Stimulated activated naive B cell treated with anti-CD40 and anti-IgM and Interleukin-4, amounts not matched to agents 10 μg/mL and 1 μg/mL and 100 μg/mL, for 72 hours (primary cell): Measurements from ENCODE around the gene ALPP.
"Not testable (repeated sequence)": the region's sequence is repeated elsewhere in the genome, so short reads cannot be mapped to it uniquely, and the experiment has no call there.

ENCODE experiments used
- ATAC-seq, 2 donors: fragments of 150-1000 bp; cut with Tn5 transposase; replicated peaks; 2 replicates each; pipeline ENCODE4 v1.10.0; 2021; ENCODE audit warnings: moderate library complexity in 1 of 2
- DNase-seq: peaks from one replicate; pipeline ENCODE4 v3.0.0; 2021
- H3K27ac Mint-ChIP-seq: one replicate; pipeline ENCODE4 v1.8.0; 2022; ENCODE audit warnings: mild to moderate bottlenecking, mixed read lengths
- H3K27me3 Mint-ChIP-seq, 2 donors: one replicate each; pipeline ENCODE4 v1.8.0; 2022; ENCODE audit warnings: mixed read lengths in 2 of 2
- H3K36me3 Mint-ChIP-seq, 2 donors: one replicate each; pipeline ENCODE4 v1.8.0; 2022; ENCODE audit warnings: mixed read lengths in 2 of 2, mild to moderate bottlenecking in 1 of 2
- H3K4me1 Mint-ChIP-seq, 2 donors: one replicate each; pipeline ENCODE4 v1.8.0; 2022; ENCODE audit warnings: mixed read lengths in 2 of 2, mild to moderate bottlenecking in 1 of 2
- H3K4me3 Mint-ChIP-seq, 2 donors: one replicate each; pipeline ENCODE4 v1.8.0; 2022; ENCODE audit warnings: mild to moderate bottlenecking in 2 of 2, mixed read lengths in 2 of 2, moderate library complexity in 1 of 2
- H3K9me3 Mint-ChIP-seq, 2 donors: one replicate each; pipeline ENCODE4 v1.8.0; 2022; ENCODE audit warnings: mixed read lengths in 2 of 2, mild to moderate bottlenecking in 1 of 2

ALPP gene

DNA sequence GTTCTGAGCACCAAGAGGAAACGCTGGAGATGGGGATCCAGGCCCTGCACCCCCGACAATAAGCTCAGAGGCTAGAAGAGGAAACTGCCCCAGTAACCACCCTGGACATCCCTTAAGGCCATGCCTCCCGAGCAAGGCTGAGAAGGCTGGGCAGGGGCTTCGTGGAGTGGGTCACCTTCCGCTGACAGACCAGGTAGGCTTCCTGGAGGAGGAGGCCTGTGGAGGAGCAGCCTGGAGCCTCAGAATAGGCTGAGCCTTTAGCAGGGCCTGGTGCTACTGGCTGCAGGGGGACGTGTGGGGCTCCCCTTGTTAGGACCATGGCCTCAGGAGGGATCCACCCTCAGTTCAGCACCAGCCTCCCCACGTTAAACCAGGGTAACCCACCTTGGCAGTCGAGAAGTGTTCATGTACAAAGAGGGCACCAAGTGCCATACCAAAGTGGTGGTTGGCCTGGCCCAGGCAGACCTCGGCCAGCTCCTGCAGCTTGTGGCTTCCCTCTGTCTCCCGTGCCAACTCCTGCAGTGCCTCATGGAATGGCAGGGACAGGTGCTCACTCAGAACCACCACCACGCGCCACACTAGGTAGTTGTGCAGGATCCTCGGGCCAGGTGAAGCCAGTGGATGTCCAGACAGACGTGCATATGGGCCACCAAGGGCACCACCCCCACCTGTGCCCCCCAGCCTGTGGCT, 28.5 kb upstream of the ALPP start:
- Mint-ChIP-seq H3K4me3 (no peak overlapping the region), H3K36me3 (no peaks in the 10 kb centered on the region), H3K27me3 (peaks cover 35 to 60% of the 10 kb centered on the region in 2 donors), H3K4me1 (peaks cover 0 to 4% of the 10 kb centered on the region in 2 donors), H3K27ac (peak overlapping the region; percentile 42), H3K9me3 (no peaks in the 10 kb centered on the region)
- DNase-seq (no peak), ATAC-seq (no peak)

DNA sequence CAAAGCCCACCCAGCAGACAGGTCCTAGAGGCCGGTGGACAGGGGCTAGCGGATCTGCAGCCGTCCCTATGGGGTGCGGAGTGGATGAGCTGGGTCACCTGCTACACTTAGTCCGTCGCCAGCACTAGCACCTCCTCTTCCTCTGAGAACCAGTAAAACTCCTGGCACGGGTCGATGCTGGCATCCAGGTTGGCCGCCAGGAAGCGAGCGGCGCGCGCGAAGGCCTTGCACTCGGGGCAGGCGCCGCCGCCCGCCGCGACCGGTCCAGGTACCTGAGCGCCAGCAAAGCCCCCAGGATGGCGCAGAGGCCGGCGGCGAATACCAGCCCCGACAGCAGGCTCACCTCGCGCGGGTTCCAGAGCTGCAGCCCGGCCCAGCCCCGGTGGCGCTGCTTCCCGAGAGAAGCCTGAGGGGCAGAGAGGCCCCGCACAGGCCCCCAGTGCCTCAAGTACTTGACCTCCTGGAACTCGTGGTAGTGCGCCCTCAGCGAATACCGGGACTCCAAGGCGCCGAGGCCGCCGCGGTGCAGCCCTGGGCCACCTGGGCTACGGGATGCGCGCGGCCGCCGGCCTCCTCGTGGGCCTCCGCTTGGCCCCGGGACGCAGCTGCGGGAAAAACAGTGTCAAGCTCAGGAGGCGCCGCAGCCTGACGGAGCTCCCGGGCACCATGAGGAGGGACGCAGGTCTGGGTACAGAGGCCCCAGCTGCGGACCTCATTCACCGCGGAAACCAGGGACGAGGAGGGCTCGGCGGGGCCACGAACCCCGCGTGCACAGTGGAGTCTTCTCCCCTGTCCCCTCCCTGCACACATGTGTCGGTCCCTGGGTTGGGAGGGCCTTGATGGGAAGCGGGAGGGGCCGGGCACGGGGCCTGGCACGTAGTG, 27.5 kb upstream of the ALPP start:
- Mint-ChIP-seq H3K4me3 (no peak overlapping the region), H3K36me3 (no peaks in the 10 kb centered on the region), H3K9me3 (no peaks in the 10 kb centered on the region), H3K4me1 (peaks cover 0 to 4% of the 10 kb centered on the region in 2 donors), H3K27me3 (peaks cover 38 to 63% of the 10 kb centered on the region in 2 donors), H3K27ac (no peak overlapping the region)
- ATAC-seq: no peak
- DNase-seq: no peak

DNA sequence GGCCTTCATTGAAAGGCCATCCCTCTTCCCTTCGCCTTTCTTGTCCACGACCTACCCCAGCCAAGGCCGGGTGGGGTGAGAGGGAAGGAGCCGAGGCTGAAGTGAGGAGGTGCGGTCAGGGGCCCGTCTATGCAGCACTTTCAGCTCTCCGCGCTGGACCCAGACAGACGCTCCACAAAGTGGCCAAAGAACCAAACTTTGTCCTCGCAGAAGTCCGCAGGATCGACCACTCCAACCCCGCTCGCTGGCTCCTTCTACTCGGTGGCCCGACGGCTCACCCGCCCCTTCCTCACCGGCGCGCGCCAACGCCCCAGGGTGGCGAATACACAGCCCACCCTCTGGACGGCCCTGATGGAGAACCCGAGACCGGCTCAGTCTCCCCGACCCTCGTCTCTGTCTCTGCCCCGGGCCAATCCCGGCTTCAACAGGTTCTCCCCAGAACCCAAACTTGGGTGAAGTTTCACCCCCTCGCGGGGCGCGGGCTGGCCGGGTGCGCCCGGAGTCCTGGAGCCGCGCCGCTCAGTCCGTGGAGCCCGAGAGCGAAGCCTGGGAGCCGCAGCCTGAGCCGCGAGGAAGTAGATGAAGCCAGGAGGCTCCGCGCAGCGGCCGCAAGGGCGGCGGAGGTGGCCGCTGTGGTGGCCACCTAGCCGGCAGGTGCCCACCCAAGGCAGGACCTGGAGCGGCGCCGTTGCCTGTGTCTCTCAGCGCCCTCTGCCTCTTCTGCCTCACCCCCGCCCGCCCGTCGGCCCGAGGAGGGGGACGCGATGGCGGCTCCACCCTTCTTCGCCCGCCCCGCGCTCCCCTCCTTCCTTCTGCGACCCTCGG, 26.7 kb upstream of the ALPP start:
- DNase-seq: no peak
- Mint-ChIP-seq H3K36me3 (no peaks in the 10 kb centered on the region), H3K4me1 (peaks cover 0 to 4% of the 10 kb centered on the region in 2 donors), H3K4me3 (peak overlapping the region in 1 of 2 donors; percentile 43), H3K27ac (no peak overlapping the region), H3K9me3 (peaks cover 1 to 3% of the 10 kb centered on the region in 2 donors), H3K27me3 (peaks cover 43 to 72% of the 10 kb centered on the region in 2 donors)
- no peak for ATAC-seq

DNA sequence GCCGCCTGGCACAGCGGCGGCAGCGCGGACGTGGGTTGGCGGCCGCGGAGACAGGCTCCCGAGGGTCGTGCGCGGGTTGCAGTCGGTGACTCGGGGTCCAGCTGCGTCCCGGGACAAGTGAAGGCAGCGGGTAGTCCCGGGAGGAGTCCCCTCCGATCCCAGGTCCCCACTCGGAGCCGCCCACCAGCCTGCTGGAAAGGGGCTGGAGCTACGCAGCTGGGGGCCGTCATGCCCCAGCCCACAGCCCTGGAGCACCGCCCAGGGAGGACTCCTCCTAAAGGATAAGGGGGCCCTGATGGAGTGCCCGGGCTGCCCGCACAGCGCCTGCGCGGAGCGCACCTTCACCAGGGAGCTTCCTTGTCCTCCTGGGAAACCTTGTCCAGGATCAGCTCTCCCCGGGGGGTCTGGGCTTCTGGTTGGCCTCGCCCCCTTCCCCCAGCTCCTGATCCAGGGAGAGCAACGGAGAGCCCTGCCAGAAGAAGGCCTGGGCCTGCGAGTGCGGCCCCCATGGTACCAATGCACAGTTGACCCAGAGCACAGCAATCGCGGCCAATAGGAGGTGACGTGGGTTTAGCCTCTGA, 25.9 kb upstream of the ALPP start:
- Mint-ChIP-seq H3K9me3 (peaks cover 3 to 4% of the 10 kb centered on the region in 2 donors), H3K36me3 (no peaks in the 10 kb centered on the region), H3K27me3 (peaks cover 43 to 73% of the 10 kb centered on the region in 2 donors), H3K4me1 (peaks cover 0 to 4% of the 10 kb centered on the region in 2 donors), H3K4me3 (no peak overlapping the region), H3K27ac (no peak overlapping the region)
- ATAC-seq (no peak), DNase-seq (no peak)

DNA sequence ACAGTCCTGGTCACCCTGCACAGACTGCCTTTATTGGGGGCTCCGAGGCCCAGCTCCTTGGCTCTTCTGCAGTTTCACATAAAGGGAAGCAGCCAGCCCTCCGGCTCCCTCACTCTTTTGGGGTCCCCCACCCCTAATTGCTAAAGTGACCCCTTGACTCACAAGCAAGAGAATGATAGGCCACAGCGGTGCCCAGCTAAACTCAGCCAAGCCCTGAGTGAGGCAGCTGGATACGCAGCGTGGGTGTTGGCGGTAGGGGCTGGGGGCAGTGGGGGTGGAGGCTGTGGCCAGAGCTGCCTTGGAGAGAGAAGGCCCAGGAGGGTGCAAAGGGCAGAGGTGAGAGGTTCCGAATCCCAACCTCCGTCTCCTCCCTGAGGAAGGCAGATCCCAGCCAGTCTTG, 25.5 kb upstream of the ALPP start:
- Mint-ChIP-seq H3K27me3 (peaks cover 42 to 71% of the 10 kb centered on the region in 2 donors), H3K4me1 (peaks cover 0 to 4% of the 10 kb centered on the region in 2 donors), H3K36me3 (no peaks in the 10 kb centered on the region), H3K9me3 (peaks cover 3 to 4% of the 10 kb centered on the region in 2 donors), H3K27ac (no peak overlapping the region), H3K4me3 (no peak overlapping the region)
- ATAC-seq (no peak), DNase-seq (no peak)

DNA sequence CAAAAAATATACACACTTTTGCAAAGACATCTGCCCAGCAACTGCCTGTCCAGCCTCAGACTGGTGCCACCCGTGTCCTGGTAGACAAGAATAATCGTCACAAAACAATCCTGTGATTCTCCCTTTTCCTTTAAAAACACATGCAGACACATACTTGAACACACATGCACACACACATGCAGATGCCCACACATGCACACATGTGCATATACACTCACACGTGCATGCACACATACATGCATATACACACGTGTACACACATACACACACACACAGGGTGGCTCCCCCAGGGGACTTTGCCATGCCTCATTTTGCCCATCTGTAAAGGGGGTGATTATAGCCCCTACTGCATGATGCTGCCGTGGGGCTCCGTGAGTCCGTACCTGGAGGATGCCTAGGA, 24.9 kb upstream of the ALPP start:
- Mint-ChIP-seq H3K27ac (no peak overlapping the region), H3K27me3 (peaks cover 39 to 65% of the 10 kb centered on the region in 2 donors), H3K36me3 (no peaks in the 10 kb centered on the region), H3K4me1 (peaks cover 0 to 4% of the 10 kb centered on the region in 2 donors), H3K4me3 (no peak overlapping the region), H3K9me3 (peaks cover 3 to 4% of the 10 kb centered on the region in 2 donors)
- no peak for DNase-seq
- no peak for ATAC-seq

DNA sequence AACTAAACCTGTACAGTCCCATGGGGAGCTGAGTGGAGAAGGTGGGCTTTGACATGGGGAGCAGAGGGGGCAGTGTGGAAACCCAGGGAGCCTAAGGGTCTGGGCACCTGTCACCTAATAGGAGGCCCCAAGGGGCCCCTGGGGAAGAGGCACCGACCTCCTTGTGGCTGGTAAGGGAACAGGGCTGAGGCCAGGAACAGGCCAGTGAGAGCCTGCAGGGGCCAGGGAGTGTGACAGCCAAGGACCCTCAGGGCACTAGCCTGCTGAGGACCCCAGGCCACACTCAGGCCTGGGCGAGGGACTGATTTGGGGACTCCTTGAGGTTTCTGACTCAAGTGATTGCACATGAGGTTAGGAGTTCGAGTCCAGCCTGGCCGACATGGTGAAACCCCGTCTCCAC, 24.5 kb upstream of the ALPP start:
- H3K36me3 Mint-ChIP-seq: no peaks in the 10 kb centered on the region
- no peak overlapping the region for H3K27ac Mint-ChIP-seq
- no peak overlapping the region for H3K4me3 Mint-ChIP-seq
- H3K4me1 Mint-ChIP-seq: peaks cover 0 to 4% of the 10 kb centered on the region in 2 donors
- peaks cover 3 to 4% of the 10 kb centered on the region in 2 donors for H3K9me3 Mint-ChIP-seq
- DNase-seq (no peak), ATAC-seq (no peak)
- peaks cover 39 to 61% of the 10 kb centered on the region in 2 donors for H3K27me3 Mint-ChIP-seq

DNA sequence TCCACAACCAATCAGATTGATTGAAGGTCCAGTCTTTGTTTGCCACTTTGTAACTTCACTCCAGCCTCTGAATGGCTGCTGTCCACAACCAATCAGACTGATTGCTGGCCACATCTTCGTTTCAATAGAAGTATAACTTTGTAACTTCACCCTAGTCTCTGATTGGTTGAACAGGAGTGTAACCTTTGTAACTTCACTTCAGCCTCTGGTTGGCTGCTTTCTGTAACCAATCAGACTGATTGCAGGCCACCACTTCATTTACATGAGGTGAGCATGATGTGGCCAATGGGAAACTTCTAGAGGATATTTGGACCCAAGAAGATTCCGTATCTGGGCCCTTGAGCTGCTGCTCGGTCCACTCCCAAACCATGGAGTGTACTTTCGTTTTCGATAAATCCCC, 16.9 kb upstream of the ALPP start:
- Mint-ChIP-seq H3K9me3 (peaks cover 8 to 11% of the 10 kb centered on the region in 2 donors), H3K27ac (no peak overlapping the region), H3K4me1 (peaks cover 14 to 21% of the 10 kb centered on the region in 2 donors), H3K36me3 (peaks cover 0 to 8% of the 10 kb centered on the region in 2 donors), H3K4me3 (no peak overlapping the region), H3K27me3 (peaks cover 7 to 11% of the 10 kb centered on the region in 2 donors)
- no peak for ATAC-seq
- no peak for DNase-seq

DNA sequence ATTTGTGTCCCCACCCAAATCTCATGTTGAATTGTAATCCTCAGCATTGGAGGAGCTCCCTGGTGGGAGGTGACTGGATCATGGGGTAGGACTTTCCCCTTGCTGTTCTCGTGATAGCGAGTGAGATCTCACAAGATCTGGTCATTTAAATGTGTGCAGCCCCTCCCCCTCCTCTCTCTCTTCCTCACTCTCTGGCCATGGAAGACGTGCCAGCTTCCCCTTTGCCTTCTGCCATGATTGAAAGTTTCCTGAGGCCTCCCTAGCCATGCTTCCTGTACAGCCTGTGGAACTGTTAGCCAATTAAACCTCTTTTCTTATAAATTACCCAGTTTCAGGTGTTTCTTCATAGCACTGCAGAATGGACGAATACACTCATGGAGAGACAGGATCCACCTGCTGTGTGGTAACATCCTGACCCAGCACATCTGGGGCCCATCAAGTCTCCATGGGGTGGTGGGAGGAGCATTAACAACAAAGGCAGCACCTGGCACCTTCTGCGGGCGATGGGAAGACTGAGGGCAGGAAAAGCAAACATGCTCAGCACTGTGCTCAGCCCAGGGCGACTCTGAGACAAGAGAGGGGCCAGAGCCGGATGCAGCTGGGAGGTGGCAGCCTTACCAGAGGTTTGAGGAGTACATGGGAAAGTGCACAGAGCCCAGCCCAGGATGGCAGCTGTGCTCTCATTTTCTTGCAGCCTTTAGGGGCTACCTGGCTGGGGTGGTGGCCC, 16.2 kb upstream of the ALPP start:
- Mint-ChIP-seq H3K27me3 (peaks cover 6 to 7% of the 10 kb centered on the region in 2 donors), H3K36me3 (peaks cover 0 to 8% of the 10 kb centered on the region in 2 donors), H3K4me3 (no peak overlapping the region), H3K9me3 (peaks cover 7 to 8% of the 10 kb centered on the region in 2 donors), H3K4me1 (peaks cover 14 to 21% of the 10 kb centered on the region in 2 donors), H3K27ac (no peak overlapping the region)
- ATAC-seq (no peak), DNase-seq (no peak)

DNA sequence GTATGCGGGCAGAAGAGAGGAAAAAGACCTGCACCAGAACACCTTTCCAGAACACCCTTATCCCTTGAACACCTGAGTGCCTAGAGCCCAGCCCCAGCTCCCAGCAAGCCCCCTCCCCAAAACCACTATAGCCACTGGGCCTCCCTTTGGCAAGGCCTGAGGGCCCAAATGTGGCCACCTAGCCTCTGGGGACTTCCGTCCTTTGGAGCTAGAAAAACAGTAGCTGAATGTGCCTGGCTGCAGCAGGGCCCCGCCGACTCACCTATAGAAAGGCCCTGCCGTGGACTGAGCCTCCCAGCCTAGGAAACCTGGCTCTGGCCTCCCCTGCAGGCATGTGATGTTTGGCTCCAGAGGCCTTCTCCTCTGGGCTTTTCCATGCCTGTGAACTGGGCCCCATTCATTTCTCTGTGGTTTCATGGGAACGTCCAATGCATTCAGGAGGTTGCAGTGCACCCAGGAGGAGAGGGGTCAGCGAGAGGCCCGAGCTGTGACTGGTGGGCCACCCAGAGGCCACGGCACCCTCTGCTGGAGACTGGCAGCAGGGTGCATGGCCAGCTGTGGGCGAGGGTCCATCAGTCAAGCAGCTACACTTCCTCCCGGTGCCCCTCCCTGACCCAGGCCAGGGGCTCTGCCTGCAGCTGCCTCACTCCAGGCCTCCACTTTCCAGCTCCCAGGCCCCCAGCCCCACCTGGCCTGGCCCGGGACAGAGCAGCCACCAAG, 15.3 kb upstream of the ALPP start:
- H3K27me3 Mint-ChIP-seq, H3K9me3 Mint-ChIP-seq, H3K36me3 Mint-ChIP-seq, DNase-seq: not testable (repeated sequence)
- peak in 1 of 2 donors; percentile 12 for ATAC-seq
- H3K4me3 Mint-ChIP-seq: peak overlapping the region; percentile 83 to 92
- H3K27ac Mint-ChIP-seq: peak overlapping the region; percentile 69
- peaks cover 14 to 21% of the 10 kb centered on the region in 2 donors for H3K4me1 Mint-ChIP-seq

DNA sequence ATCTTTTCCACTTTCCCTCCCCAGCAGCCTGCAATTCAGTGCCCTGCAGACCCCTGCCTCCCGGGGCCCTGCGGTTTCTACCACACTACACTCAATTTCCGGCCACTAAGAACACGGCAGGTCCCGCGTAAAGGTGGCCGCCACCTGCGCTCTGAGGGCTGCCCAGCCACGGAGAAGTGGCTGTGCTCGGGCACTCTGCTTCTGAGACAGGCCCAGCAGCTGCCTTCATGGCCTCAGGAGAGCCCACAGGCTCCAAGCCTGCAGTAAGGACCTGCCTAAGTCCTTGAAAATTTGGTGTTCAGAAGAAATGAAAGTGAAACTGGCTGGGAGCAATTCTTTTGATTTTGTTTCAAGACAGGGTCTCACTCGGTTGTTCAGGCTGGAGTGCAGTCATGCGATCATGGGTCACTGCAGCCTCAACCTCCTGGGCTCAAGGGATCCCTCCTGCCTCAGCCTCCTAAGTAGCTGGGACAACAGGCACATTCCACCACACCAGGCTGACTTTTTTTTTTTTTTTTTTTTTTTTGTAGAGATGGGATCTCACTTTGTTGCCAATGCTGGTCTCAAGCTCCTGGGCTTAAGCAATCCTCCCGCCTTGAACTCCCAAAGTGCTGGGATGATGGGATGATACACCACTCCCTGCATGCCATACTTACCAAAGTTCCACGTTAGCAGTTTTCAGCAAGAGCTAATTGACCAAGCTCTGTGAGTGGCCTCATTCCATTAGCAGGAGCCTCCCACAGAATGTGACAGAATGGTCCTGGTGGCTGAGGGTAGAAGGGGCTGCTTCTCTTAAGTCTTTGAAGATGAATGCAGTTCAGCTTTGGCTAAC, 14.6 kb upstream of the ALPP start:
- DNase-seq: no peak
- H3K4me3 Mint-ChIP-seq: peak overlapping the region; percentile 83 to 92
- H3K27me3 Mint-ChIP-seq: peaks cover 6 to 7% of the 10 kb centered on the region in 2 donors
- H3K36me3 Mint-ChIP-seq: peaks cover 0 to 8% of the 10 kb centered on the region in 2 donors
- peaks cover 14 to 21% of the 10 kb centered on the region in 2 donors for H3K4me1 Mint-ChIP-seq
- ATAC-seq: peak; percentile 39 to 48
- peak overlapping the region; percentile 69 for H3K27ac Mint-ChIP-seq
- peaks cover 7 to 8% of the 10 kb centered on the region in 2 donors for H3K9me3 Mint-ChIP-seq
